Measurements from ENCODE around the gene CARF.

DNA sequence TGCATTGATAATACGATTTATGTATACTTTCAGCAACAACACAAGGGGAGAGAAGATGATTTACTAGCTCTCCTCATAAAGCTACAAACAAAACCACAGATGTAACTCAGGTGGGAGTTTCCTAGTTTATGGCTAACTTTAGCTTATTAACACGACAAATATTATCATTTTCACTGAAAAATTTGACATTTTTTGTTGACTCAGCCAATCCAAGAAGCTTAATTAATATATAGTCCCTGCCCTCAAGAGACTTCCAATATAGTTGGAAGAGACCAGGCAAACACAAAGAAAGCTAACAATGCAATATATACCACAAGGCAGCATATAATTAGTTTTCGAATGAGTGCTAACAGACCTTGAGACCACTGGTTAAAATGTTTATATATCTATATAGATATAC is 1.4 kb upstream of the CARF start:
- TF ChIP-seq, protein P1, sequence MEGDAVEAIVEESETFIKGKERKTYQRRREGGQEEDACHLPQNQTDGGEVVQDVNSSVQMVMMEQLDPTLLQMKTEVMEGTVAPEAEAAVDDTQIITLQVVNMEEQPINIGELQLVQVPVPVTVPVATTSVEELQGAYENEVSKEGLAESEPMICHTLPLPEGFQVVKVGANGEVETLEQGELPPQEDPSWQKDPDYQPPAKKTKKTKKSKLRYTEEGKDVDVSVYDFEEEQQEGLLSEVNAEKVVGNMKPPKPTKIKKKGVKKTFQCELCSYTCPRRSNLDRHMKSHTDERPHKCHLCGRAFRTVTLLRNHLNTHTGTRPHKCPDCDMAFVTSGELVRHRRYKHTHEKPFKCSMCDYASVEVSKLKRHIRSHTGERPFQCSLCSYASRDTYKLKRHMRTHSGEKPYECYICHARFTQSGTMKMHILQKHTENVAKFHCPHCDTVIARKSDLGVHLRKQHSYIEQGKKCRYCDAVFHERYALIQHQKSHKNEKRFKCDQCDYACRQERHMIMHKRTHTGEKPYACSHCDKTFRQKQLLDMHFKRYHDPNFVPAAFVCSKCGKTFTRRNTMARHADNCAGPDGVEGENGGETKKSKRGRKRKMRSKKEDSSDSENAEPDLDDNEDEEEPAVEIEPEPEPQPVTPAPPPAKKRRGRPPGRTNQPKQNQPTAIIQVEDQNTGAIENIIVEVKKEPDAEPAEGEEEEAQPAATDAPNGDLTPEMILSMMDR (IDR thresholded peaks at IDR 0.05; ENCODE audit: low read depth, low read length, missing input control), result no peak
- TF ChIP-seq, protein P2, sequence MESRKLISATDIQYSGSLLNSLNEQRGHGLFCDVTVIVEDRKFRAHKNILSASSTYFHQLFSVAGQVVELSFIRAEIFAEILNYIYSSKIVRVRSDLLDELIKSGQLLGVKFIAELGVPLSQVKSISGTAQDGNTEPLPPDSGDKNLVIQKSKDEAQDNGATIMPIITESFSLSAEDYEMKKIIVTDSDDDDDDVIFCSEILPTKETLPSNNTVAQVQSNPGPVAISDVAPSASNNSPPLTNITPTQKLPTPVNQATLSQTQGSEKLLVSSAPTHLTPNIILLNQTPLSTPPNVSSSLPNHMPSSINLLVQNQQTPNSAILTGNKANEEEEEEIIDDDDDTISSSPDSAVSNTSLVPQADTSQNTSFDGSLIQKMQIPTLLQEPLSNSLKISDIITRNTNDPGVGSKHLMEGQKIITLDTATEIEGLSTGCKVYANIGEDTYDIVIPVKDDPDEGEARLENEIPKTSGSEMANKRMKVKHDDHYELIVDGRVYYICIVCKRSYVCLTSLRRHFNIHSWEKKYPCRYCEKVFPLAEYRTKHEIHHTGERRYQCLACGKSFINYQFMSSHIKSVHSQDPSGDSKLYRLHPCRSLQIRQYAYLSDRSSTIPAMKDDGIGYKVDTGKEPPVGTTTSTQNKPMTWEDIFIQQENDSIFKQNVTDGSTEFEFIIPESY (IDR thresholded peaks at IDR 0.05), result no peak
- TF ChIP-seq SP1 (IDR thresholded peaks at IDR 0.05) (no peak), RXRA (IDR thresholded peaks at IDR 0.05) (no peak), JUND (IDR thresholded peaks at IDR 0.05) (no peak), YY1 (IDR thresholded peaks at IDR 0.05) (no peak), EGR1 (IDR thresholded peaks at IDR 0.05; ENCODE audit: low read depth in 2 of 2) (no peak), GABPA (IDR thresholded peaks at IDR 0.05 in 1 of 2, conservative IDR thresholded peaks at IDR 0.05 in 1 of 2) (no peak), RAD21 (IDR thresholded peaks at IDR 0.05) (no peak)
- TF ChIP-seq, protein P3, sequence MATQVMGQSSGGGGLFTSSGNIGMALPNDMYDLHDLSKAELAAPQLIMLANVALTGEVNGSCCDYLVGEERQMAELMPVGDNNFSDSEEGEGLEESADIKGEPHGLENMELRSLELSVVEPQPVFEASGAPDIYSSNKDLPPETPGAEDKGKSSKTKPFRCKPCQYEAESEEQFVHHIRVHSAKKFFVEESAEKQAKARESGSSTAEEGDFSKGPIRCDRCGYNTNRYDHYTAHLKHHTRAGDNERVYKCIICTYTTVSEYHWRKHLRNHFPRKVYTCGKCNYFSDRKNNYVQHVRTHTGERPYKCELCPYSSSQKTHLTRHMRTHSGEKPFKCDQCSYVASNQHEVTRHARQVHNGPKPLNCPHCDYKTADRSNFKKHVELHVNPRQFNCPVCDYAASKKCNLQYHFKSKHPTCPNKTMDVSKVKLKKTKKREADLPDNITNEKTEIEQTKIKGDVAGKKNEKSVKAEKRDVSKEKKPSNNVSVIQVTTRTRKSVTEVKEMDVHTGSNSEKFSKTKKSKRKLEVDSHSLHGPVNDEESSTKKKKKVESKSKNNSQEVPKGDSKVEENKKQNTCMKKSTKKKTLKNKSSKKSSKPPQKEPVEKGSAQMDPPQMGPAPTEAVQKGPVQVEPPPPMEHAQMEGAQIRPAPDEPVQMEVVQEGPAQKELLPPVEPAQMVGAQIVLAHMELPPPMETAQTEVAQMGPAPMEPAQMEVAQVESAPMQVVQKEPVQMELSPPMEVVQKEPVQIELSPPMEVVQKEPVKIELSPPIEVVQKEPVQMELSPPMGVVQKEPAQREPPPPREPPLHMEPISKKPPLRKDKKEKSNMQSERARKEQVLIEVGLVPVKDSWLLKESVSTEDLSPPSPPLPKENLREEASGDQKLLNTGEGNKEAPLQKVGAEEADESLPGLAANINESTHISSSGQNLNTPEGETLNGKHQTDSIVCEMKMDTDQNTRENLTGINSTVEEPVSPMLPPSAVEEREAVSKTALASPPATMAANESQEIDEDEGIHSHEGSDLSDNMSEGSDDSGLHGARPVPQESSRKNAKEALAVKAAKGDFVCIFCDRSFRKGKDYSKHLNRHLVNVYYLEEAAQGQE (IDR thresholded peaks at IDR 0.05), result no peak
- TF ChIP-seq, protein P4, sequence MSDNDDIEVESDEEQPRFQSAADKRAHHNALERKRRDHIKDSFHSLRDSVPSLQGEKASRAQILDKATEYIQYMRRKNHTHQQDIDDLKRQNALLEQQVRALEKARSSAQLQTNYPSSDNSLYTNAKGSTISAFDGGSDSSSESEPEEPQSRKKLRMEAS (IDR thresholded peaks at IDR 0.05), result no peak
- TF ChIP-seq, protein P5, sequence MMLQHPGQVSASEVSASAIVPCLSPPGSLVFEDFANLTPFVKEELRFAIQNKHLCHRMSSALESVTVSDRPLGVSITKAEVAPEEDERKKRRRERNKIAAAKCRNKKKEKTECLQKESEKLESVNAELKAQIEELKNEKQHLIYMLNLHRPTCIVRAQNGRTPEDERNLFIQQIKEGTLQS (IDR thresholded peaks at IDR 0.05), result no peak
